ENCODE measurements around the gene TRIP12.
A peak's percentile ranks its signal among the peaks of the same experiment; 100 is the strongest.
"Not testable (repeated sequence)": the region's sequence is repeated elsewhere in the genome, so short reads cannot be mapped to it uniquely, and the experiment has no call there.

TRIP12 gene

DNA sequence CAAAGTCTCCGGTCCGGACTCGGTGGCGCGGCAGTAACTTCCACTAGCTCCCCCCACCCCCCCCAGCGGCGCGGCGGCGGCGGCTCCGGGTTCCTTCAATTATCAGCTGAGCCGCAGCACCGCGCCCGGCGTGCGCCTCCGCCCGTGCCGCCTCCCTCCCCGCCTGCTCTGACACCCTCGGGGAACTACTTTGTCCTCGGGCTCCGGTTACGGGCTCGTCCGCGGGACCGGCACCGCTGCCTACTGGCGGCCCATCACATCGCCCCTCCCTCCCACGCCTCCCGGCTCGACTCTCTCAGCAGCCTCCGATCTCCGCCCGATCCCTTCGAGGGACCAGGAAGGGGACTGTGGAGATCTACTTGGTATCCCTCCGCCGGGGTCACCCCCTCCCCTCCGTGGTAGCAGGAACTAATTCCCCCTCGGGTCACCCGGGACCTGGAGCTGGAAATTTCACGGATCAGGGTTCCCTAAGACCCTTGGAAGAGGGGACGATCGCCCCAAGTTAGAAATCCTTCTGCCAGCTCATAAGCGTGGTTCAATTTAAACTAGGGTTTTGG is at the start of gene TRIP12:
Gene TRIP12 (minus strand): TSS at position 118 of the 557 bp plus-strand sequence. CDS start 41,930 bp downstream, outside the sequence.
- peak; percentile 95 for DNase-seq

DNA sequence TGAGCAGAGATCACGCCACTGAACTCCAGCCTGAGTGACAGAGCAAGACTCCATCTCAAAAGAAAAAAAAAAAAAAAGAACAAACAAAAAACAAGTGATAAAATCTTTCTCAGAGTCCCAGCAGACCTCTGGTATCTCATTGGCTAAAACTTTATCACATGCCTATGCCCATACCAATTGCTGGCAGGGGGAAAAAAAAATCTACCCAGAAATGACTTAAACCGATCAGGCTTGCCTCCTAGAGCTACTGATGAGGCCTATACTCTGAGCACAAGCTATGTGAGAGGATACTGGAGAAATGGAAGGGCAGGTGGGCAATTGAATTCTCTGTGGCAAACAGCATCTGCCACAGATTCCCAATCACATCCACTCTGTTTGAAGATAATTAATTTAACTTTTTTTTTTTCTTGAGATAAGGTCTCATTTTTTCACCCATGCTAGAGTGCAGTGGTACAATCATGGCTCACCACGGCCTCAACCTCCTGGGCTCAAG is 49.5 kb upstream of the TRIP12 start:
- no peak for DNase-seq

DNA sequence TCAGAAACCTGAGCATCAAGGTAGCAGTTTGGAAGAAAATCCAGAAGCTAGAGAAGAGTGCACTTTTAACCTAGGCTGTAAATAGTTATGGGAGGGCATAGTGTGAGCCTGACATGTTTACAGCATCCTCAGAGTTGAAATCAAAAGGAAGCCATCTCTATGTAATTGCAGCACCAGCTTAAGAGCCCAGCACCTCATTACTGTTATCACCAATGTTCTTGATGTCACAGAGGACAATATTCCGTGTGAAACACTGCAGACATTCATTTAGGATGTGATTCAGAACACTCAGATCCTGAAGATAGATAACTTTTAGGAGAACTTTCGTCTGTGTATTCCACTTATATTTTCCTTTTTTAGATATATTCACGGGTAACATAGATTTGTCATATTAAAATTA is 48.6 kb upstream of the TRIP12 start:
- no peak for DNase-seq

DNA sequence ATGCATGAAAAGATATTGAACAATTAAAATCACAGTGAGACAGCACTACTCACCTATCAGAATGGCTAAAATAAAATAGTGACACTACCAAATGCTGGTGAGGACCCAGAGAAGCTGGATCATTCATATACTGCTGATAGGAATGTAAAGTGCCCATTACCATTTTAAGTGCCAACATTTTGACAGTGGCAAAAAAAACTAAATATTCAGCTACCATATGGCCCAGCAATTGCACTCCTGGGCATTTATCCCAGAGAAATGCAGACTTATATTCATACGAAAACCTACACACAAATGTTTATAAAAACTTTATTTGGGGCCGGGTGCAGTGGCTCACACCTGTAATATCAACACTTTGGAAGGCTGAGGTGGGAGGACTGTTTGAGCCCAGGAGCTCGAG is 48.1 kb upstream of the TRIP12 start:
- no peak for DNase-seq

DNA sequence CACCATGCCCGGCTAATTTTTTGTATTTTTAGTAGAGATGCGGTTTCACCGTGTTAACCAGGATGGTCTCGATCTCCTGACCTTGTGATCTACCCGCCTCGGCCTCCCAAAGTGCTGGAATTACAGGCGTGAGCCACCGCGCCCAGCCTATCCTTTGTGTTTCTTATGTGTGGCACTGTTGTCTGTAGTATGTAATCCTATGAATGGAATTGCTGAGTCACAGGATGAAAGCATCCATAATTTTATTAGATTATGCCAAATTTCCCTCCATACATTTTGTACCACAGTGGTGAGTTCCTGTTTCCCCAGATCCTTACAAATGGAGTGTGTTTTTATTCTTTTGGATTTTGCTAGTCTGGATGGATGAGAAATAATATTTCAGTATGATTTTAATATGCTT is 41.8 kb upstream of the TRIP12 start:
- not testable (repeated sequence) for DNase-seq

DNA sequence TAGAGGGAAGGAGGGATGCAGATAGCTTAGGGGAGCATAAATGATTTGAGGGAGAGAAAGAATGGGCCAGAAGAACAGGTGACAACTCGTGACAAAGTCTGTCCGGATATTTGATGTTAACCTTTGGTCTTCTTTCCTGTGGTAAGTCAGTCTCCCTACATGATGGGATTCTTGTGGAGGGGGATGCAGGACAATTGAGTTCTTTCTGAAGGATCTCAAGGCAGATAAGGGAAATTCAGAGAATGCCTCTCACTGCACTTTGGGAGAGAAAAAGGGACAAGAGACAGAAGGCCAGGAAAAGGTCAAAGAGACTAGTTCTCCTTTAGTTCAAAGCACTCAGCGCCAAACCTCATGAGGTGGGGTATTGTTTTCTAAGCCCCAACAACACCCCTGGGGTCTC is 34.7 kb upstream of the TRIP12 start:
- no peak for DNase-seq

DNA sequence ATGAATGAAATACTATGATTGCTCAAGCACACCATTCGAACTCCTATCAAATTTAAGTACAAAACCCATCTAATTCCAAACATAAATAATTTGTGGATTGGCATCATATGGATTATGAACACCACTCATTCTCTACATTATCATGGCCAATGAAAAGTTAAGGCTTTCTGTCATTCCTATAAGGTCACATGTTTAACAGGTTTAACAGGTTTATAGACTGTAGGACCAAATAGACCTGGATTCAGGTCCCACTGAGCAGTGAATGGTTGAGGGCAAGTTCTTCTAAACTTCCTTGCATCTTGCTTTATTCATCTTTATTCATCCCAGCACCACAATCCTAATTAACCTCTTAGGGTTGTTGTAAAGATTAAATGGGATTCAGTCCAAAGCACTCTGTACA is 33.9 kb upstream of the TRIP12 start:
- DNase-seq = no peak

DNA sequence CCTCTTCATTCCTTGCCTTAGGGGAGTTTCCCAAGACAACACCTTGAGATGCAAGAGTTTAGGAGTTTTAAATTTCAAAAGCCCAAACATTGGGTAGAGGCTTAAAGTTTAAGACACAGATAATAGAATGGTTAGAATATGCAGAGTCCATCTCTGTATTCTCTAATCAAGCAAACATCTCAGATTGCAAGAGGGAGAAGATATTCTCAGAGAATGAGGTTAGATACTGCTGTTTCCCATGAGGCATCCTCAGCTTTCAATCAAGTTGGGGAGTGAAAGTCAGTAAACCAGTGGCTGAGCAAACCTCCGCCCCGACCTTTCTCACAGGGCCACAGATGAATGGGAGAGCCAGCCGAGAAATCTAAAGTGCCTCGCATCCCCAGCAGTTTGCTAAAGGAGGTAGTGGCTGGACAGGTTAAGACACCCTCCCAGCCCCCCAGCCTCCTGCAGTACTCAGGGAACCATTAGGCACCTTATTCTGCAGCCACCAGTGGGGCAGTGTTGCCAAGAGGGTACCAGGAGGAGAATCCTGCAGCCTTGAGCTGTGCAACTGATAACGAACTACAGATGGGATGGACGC is 30.5 kb upstream of the TRIP12 start:
- no peak for DNase-seq

DNA sequence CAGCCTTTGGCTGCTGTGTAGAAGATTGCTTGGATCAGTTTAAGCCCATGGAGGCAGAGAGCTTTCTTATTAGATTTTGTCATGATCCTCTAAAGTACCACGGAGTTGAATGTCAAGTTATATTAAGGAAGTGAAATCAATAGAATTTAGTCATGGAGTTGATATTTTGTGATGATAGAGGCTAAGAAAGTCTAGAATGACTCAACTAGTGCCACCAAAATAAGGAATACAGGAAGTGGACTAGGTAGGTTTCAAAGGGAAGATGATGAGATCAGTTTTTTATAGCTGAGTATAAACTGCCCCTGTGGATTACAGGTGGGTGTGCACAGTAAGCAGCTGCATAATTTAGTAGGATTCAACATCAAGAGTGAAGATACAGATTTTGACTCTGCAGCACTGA is 25.7 kb upstream of the TRIP12 start:
- DNase-seq = no peak

DNA sequence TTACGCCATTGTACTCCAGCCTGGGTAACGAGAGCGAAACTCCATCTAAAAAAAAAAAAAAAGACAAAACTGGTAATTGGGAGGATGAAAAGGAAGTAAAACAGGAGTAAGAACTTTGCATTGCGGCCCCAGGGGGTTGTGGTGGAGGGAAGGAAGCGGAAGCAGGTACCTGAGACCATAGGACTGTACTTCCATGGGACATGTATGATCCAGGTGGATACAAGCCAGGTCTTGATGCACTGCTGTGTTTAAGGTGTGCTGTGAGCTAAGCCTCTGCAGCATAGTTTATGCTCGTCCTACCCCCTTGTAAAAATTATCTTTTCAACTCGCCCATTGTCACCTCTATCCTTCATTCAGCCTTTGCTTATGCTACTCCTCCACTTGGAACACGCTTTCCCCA is 24.2 kb upstream of the TRIP12 start:
- no peak for DNase-seq

DNA sequence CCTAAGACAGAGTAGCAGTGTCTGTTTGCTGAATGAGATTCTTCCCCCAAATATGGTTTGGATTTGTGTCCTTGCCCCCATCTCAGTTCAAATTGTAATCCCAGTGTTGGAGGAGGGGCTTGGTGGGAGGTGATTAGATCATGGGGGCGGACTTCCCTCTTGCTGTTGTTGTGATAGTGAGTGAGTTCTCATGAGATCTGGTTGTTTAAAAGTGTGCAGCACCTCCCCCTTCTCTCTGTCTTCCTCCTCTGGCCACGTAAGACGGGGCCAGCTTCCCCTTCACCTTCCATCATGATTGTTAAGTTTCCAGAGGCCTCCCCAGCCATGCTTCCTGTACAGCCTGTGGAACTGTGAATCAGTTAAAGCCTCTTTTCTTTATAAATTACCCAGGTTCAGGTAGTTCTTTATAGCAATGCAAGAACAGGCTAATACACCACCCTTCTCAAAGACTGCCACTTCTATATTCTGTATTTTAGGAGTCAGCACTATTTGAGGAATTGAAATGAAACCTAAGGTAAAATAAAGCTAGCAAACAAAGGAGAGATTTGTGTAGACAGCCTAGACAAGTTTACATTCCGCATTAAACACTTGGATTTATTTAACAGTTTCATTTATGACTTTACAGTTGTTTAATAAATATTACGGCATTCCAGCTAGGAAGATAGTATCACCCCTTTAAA is 22.1 kb upstream of the TRIP12 start:
- DNase-seq = no peak

DNA sequence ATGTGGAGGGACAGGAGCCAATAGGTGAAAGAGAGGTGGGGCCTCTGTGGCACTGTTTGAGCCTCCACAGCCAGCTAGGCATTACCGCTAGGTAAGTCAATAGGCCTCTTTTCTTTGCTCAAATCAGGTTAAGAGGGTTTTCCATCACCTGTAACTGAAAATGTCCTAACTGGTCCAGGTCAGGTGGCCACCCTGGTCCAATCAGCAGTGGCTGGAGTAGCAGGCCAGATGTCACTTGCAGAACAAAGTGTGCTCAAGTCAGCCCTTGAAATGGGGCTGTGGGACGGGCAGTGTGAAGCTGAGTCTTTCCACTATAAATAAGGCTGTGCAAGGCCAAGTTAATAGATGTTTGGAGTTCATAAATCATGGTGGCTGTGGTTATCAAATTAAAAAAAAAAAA is 21.4 kb upstream of the TRIP12 start:
- DNase-seq = no peak

DNA sequence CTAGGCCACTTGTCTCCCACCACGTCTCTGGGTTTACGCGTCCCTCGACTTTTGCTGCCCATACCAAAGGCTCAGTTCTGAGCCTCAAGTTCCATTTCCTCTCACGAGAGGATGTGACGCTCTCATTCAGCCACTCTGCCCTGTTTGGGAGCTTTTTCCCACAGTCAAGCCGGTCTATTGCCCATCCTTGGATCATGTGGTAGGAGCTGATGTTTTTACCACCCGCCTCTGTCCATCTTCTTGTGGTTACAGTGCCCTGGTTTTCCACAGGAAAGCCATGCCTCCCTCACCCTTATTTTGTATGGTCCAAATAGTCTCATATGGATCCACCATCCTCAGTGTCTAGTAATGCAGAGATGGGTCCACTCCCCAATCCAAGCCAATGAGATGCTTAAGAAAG is 20.9 kb upstream of the TRIP12 start:
- DNase-seq = no peak

DNA sequence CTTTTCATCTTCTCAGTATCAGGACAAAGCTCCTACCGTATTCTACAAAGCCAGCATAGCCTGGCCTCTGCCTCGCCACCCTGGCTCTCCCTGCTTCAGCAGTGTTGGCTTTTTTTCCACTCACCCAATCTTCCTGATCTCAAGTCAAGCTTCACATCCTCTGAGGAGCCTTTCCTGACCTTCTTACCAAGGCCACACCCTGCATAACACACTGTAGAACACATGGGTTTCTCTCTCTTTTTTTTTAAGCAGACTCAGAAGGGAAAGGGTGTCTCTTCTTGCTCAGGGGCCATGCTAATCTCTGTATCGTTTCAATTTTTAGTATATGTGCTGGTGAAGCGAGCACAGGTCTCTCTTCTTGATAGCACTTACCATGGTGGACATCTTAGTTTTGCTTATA is 15.7 kb upstream of the TRIP12 start:
- peak; percentile 13 for DNase-seq

DNA sequence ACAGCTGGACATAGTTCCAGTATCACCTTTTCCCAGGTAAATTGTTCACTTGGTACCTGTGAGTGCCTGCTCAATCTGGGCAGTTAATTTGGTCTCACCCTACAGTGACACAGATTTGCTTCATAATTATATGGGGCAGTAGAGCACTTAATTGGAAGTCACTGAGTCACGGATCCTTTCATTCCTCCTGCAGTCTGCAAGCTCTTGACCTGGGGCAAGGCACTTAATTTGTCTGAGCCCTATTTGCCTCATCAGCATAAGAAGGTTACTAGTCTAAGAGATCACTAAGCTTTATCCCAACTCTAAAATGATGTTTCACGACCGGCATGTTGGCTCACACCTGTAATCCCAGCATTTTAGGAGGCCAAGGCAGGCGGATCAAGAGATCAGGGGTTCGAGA is 9.4 kb upstream of the TRIP12 start:
- no peak for DNase-seq

DNA sequence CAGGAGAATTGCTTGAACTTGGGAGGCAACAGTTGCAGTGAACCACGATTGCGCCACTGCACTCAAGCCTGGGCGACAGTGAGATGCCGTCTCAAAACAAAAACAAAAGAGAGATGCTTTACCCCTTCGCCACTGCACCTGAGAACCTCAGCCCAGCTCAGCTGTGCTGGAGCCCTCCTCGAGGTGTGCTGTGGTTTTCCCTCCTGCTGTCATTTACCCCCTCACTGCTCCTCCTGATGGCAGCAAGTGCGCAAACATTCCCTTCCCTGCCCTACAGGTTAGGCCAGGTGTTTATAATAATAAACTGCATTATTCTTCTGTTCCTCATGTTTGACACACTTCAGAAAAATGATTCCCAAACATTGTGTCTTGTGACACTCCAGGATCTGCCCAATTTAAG is 8.8 kb upstream of the TRIP12 start:
- no peak for DNase-seq

DNA sequence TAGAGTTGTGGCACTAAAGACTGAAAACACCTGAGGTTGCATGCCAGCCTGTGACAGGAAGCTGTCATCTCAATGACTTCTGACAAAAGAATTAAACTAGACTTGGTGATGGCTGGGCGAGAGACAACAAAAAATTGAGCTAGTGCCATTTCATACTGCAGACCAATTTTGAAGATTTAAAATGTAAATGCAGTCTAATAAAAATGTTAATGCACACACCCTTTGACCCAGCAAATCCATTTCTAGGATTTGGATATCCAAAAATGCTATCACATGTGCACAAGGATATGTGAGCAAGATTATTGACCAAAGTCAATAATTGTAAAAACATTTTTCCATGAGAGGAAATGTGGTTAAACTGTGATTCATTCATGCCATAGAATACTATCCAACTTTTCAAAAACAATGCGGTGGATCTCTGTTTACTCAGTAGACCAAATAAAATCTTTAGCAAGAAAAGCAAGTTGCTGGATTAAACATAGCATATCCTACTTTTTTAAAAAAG is 6.1 kb upstream of the TRIP12 start:
- no peak for DNase-seq

DNA sequence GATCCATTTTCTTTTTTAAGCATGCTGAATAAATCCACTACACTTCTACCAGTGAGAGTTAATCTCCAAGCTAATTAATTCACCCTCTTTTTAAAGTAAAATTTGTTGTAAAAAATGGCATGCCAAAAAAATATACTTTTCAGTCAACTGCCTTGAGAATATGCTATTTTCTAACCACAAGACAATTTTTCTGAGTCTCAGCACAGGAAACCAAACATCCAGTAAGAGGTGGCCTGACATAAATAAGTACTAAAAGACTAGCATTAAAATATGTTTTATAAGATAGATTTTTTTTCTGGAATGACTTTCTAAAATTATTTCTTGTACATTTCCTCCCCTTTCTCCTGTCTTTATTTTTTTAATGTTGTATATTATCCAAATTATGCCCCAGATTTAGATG is 3.4 kb upstream of the TRIP12 start:
- no peak for DNase-seq

DNA sequence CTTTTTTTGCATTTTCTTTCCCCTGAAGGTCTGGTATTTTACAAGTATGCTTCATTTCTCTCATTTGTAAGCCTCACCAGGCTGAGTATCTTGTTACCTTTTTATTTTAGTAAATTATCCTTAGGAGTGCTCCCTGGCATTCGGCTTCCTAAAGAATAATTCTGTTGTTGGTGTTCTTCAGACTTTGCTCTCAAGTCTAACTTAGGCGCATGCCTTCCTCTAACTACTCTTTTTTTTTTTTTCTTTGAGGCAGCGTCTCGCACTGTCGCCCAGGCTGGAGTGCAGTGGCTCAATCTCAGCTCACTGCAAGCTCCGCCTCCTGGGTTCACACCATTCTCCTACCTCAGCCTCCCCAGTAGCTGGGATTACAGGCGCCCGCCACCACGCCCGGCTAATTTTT is 2.7 kb upstream of the TRIP12 start:
- DNase-seq = not testable (repeated sequence)

DNA sequence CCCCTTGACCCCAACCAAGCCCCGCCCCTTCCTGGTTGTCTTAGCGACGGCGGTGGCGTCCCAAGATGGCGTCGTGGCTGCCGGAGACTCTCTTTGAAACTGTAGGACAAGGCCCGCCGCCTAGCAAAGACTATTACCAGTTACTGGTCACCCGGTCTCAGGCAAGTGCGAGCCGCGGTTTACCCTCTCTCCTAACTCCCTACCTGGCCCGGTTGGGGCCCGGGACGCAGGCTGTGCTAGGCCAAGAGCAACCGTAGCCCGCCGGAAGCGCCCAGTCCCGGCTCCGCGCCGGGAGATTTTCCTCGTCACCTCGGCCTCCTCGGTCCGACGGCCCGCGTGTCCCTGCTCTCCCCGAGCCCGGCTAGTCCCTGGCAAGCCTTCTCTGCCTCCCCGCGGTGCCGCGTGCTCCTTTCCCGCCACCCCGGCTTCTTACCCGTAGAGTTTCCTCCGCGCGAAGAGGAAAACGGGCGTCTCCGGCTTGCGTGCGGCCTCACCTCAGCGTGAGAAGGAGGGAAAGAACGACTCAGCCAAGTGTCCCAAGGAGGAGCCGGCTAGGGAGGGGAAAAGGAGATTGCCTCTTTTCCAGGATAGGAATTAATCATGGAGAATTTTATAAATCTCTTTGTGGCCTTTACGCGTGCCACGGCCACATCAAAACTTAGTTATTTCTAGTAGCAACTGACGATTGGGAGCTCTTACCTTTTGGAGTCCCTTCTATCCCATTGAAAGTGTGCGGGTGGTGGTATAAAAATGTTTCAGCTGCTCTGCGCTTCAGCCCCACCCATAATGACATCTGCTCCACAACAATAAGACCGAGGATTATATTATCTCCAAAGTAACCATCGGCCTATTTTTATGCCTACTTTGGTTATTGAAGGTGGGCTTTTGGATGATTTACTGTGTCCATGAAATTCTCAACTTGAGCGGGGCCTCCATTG is 909 bp upstream of the TRIP12 start, which contains the start of gene FBXO36:
Gene FBXO36 (plus strand): TSS at position 55 of the 938 bp plus-strand sequence. CDS start 11 bp downstream, at position 66.
- DNase-seq = peak; percentile 94

DNA sequence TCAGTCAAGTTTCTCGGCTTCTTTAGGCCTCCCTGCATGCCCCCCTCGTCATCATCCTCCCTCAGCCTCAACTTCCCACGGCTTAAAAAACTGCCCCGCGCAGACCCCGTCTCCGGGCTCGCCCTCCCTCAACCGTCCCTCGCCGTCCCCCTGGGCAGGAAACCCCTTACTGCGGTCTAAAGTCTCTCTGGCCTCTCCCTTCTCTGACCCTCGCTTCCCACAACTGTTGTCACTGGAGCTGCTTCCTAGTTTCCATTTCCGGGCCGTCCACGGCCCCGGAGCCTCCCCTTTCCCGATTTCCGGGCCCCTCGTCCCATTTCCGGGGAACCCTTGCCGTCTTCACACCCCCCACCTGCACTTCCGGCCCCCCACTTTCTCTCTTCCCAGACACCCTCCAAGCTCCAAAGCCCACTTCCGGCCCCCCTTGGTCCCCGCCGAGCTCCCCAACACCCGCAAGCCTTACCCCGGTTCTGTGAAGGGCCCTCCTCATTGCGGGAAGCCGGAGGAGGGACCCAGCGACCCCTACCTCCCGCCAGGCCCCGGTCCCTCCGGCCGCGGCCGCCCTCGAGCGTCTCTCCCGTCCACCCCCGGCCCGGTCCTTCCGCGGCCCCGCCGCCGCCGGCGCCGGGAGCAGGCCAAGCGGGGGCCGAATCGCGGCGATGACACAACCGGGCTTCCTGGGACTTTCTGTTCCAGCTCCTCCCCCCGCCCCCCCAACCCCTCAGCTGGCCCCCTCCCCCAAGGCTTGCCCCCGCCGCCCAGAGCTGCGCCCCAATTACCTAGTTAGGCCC is 513 bp downstream of the TRIP12 start:
- DNase-seq = peak; percentile 82

DNA sequence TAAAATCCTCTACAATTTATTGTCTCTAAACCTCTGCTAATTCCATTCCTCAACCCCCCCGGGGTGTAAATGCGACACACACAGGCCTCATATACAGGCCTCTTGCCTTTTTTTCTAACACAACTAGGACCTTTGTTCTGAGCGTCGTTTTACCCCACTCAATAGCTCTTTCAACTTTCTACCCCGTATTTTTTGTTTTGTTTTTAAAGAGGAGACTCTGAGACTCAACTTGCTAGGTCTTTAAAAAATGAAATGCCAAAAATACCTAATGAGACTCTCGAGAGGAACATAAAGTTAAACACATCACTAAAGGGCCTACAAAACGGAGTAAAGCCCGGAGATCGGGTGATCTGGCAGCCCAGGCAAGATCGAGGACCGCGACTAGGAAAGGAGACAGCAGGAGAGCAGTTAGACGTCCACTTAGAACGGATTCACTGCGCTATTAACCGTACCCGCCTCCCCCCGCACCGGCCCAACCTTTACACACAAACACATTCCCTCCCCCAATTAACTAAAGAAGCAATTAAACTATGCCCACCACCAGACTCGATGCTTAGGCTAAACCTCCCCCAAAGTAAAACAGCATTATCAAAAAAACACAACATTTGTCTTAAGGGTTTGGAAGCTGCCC is 1.7 kb downstream of the TRIP12 start:
- peak; percentile 57 for DNase-seq
